ENCODE data around the gene MAGEB4. TPM values are rescaled to one million over a fixed set of nuclear protein-coding genes. Genes with fewer than 3 reads are reported as not detected.

The MAGEB4 gene
- total and polyA plus RNA-seq, 2 experiments from 2014 or later = not detected

DNA sequence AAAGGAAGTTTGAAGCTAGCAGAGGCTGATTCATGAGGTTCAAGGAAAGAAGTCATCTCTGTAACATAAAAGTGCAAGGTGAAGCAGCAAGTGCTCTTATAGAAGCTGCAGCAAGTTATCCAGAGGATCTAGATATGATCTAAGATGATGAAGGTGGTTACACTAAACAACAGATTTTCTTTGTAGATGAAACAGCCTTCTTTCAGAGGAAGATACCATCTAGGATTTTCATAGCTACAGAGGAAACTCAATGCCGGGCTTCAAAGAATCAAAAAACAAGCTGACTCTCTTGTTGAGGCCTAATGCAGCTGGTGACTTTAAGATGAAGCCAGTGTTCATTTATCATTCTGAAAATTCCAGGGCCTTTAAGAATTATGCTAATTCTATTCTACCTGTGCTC lies 38.6 kb downstream of the MAGEB4 start:
- no peak for TF ChIP-seq ZNF114 (CRISPR knock-in tag; IDR thresholded peaks at IDR 0.05)
- TF ChIP-seq STAT1 (IDR thresholded peaks at IDR 0.05; ENCODE audit: unreplicated experiment) = no peak
- no peak for TF ChIP-seq EZH2phosphoT487 (IDR thresholded peaks at IDR 0.05; ENCODE audit: unreplicated experiment)
- TF ChIP-seq, protein P1, sequence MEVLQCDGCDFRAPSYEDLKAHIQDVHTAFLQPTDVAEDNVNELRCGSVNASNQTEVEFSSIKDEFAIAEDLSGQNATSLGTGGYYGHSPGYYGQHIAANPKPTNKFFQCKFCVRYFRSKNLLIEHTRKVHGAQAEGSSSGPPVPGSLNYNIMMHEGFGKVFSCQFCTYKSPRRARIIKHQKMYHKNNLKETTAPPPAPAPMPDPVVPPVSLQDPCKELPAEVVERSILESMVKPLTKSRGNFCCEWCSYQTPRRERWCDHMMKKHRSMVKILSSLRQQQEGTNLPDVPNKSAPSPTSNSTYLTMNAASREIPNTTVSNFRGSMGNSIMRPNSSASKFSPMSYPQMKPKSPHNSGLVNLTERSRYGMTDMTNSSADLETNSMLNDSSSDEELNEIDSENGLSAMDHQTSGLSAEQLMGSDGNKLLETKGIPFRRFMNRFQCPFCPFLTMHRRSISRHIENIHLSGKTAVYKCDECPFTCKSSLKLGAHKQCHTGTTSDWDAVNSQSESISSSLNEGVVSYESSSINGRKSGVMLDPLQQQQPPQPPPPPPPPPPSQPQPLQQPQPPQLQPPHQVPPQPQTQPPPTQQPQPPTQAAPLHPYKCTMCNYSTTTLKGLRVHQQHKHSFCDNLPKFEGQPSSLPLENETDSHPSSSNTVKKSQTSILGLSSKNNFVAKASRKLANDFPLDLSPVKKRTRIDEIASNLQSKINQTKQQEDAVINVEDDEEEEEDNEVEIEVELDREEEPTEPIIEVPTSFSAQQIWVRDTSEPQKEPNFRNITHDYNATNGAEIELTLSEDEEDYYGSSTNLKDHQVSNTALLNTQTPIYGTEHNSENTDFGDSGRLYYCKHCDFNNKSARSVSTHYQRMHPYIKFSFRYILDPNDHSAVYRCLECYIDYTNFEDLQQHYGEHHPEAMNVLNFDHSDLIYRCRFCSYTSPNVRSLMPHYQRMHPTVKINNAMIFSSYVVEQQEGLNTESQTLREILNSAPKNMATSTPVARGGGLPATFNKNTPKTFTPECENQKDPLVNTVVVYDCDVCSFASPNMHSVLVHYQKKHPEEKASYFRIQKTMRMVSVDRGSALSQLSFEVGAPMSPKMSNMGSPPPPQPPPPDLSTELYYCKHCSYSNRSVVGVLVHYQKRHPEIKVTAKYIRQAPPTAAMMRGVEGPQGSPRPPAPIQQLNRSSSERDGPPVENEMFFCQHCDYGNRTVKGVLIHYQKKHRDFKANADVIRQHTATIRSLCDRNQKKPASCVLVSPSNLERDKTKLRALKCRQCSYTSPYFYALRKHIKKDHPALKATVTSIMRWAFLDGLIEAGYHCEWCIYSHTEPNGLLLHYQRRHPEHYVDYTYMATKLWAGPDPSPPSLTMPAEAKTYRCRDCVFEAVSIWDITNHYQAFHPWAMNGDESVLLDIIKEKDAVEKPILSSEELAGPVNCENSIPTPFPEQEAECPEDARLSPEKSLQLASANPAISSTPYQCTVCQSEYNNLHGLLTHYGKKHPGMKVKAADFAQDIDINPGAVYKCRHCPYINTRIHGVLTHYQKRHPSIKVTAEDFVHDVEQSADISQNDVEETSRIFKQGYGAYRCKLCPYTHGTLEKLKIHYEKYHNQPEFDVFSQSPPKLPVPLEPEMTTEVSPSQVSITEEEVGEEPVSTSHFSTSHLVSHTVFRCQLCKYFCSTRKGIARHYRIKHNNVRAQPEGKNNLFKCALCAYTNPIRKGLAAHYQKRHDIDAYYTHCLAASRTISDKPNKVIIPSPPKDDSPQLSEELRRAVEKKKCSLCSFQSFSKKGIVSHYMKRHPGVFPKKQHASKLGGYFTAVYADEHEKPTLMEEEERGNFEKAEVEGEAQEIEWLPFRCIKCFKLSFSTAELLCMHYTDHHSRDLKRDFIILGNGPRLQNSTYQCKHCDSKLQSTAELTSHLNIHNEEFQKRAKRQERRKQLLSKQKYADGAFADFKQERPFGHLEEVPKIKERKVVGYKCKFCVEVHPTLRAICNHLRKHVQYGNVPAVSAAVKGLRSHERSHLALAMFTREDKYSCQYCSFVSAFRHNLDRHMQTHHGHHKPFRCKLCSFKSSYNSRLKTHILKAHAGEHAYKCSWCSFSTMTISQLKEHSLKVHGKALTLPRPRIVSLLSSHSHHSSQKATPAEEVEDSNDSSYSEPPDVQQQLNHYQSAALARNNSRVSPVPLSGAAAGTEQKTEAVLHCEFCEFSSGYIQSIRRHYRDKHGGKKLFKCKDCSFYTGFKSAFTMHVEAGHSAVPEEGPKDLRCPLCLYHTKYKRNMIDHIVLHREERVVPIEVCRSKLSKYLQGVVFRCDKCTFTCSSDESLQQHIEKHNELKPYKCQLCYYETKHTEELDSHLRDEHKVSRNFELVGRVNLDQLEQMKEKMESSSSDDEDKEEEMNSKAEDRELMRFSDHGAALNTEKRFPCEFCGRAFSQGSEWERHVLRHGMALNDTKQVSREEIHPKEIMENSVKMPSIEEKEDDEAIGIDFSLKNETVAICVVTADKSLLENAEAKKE (CRISPR knock-in tag; IDR thresholded peaks at IDR 0.05) = no peak
- TF ChIP-seq EZH2 (IDR thresholded peaks at IDR 0.05; ENCODE audit: low read depth, unreplicated experiment) = no peak
- TF ChIP-seq NANOG (IDR thresholded peaks at IDR 0.05; ENCODE audit: borderline replicate concordance) = no peak
- TF ChIP-seq POLR2AphosphoS5 (IDR thresholded peaks at IDR 0.05; ENCODE audit: low read depth) = no peak
- no peak for TF ChIP-seq JUNB (IDR thresholded peaks at IDR 0.05; ENCODE audit: unreplicated experiment)
- no peak for TF ChIP-seq ZNF331 (CRISPR knock-in tag; IDR thresholded peaks at IDR 0.05; ENCODE audit: low read depth)
- TF ChIP-seq, protein P2, sequence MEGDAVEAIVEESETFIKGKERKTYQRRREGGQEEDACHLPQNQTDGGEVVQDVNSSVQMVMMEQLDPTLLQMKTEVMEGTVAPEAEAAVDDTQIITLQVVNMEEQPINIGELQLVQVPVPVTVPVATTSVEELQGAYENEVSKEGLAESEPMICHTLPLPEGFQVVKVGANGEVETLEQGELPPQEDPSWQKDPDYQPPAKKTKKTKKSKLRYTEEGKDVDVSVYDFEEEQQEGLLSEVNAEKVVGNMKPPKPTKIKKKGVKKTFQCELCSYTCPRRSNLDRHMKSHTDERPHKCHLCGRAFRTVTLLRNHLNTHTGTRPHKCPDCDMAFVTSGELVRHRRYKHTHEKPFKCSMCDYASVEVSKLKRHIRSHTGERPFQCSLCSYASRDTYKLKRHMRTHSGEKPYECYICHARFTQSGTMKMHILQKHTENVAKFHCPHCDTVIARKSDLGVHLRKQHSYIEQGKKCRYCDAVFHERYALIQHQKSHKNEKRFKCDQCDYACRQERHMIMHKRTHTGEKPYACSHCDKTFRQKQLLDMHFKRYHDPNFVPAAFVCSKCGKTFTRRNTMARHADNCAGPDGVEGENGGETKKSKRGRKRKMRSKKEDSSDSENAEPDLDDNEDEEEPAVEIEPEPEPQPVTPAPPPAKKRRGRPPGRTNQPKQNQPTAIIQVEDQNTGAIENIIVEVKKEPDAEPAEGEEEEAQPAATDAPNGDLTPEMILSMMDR (conservative IDR thresholded peaks at IDR 0.05; ENCODE audit: low read depth in 2 of 2) = no peak
- no peak for TF ChIP-seq CREB1 (CRISPR knock-in tag; IDR thresholded peaks at IDR 0.05; ENCODE audit: low read depth)
- TF ChIP-seq, protein P3, sequence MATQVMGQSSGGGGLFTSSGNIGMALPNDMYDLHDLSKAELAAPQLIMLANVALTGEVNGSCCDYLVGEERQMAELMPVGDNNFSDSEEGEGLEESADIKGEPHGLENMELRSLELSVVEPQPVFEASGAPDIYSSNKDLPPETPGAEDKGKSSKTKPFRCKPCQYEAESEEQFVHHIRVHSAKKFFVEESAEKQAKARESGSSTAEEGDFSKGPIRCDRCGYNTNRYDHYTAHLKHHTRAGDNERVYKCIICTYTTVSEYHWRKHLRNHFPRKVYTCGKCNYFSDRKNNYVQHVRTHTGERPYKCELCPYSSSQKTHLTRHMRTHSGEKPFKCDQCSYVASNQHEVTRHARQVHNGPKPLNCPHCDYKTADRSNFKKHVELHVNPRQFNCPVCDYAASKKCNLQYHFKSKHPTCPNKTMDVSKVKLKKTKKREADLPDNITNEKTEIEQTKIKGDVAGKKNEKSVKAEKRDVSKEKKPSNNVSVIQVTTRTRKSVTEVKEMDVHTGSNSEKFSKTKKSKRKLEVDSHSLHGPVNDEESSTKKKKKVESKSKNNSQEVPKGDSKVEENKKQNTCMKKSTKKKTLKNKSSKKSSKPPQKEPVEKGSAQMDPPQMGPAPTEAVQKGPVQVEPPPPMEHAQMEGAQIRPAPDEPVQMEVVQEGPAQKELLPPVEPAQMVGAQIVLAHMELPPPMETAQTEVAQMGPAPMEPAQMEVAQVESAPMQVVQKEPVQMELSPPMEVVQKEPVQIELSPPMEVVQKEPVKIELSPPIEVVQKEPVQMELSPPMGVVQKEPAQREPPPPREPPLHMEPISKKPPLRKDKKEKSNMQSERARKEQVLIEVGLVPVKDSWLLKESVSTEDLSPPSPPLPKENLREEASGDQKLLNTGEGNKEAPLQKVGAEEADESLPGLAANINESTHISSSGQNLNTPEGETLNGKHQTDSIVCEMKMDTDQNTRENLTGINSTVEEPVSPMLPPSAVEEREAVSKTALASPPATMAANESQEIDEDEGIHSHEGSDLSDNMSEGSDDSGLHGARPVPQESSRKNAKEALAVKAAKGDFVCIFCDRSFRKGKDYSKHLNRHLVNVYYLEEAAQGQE (IDR thresholded peaks at IDR 0.05; ENCODE audit: unreplicated experiment) = no peak
- TF ChIP-seq, protein P4, sequence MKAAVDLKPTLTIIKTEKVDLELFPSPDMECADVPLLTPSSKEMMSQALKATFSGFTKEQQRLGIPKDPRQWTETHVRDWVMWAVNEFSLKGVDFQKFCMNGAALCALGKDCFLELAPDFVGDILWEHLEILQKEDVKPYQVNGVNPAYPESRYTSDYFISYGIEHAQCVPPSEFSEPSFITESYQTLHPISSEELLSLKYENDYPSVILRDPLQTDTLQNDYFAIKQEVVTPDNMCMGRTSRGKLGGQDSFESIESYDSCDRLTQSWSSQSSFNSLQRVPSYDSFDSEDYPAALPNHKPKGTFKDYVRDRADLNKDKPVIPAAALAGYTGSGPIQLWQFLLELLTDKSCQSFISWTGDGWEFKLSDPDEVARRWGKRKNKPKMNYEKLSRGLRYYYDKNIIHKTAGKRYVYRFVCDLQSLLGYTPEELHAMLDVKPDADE (IDR thresholded peaks at IDR 0.05) = no peak
- no peaks in the 10 kb centered on the region for H3K27me3 Mint-ChIP-seq (ENCODE audit: insufficient read depth, low read depth, poor library complexity)
- Histone ChIP-seq H4K20me1 (replicated peaks; ENCODE audit: insufficient read depth) (no peaks in the 10 kb centered on the region), H3F3A (replicated peaks; ENCODE audit: low read depth) (no peaks in the 10 kb centered on the region), H3K36me3 (ENCODE audit: insufficient read depth) (no peaks in the 10 kb centered on the region), H3K4me1 (ENCODE audit: insufficient read depth) (no peaks in the 10 kb centered on the region), H3K9me2 (ENCODE audit: insufficient read depth) (no peaks in the 10 kb centered on the region), H2AFZ (no peak overlapping the region), H3K27ac (ENCODE audit: low read depth) (no peak overlapping the region), H3K4me3 (no peak overlapping the region), H3K4me2 (no peak overlapping the region), H3K27me3 (ENCODE audit: insufficient read depth) (no peaks in the 10 kb centered on the region), H3K79me2 (replicated peaks; ENCODE audit: insufficient read depth) (no peaks in the 10 kb centered on the region)
- no peak overlapping the region for H3K27ac Mint-ChIP-seq
- H3K4me3 Mint-ChIP-seq = no peak overlapping the region
- H3K9me3 Mint-ChIP-seq = no peaks in the 10 kb centered on the region
- H3K36me3 Mint-ChIP-seq (ENCODE audit: low read depth) = no peaks in the 10 kb centered on the region
- no peaks in the 10 kb centered on the region; the same call in 2 of the 3 replicates for H3K4me1 Mint-ChIP-seq
- no peak for ATAC-seq
- DNase-seq (ENCODE audit: low spot score) = no peak

Measured in GM23338 (cell line).